Measurements from ENCODE around the gene DAB2IP.

The DAB2IP gene

GRCh38 chr9:121748727-121749423, 97.4 kb downstream of the DAB2IP start:
- no peak for DNase-seq

DNA sequence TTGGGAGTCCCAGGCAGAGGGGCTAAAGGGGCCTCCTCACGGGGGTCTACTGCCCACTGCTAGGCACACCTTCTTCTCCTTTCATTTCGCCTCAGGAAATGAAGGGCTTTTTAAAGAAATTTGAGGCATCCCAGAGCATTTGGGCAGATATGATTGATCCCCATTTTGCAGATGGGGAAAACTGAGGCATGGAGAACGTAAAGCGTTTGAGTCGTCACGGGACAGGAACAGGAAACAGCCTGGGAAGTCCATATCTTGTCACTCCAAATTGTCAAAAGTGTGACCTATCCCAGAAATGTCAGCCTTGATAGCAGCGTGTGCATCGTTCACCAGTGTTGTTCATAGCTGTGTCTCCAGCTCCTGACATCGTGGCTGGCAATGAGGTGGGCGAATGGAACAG, 98.2 kb downstream of the DAB2IP start:
- DNase-seq: no peak

DNA sequence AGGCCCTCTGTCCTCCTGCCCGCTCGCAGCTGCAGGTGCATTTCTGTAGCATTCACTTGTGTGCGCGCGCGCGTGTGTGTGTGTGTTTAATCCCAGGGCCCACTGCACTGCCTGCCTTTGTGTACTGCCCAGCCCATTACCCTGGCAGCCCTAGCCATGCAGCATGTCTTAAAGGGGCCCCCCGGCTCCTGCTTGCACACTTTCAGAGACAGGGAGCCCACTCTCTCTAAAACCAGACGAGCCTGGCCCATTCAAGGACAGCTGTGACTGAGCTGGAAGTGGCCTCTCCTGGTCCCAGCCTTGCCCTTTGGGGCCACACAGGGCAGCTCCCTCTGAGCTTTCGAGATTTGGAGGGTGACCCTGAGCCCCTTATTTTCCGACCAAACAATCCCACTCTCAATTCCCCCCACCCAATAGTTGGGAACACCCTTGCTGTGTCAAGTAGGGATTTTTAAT, 98.9 kb downstream of the DAB2IP start:
- DNase-seq: no peak

- no peak for DNase-seq
These were observed 99.5 kb downstream of the DAB2IP start for GRCh38 chr9:121750715-121751623.

- no peak for DNase-seq
These were observed 100.4 kb downstream of the DAB2IP start for GRCh38 chr9:121751686-121752445.

- no peak for DNase-seq
These were observed 101.5 kb downstream of the DAB2IP start for GRCh38 chr9:121752929-121753328.

- no peak for DNase-seq
These were observed 102.6 kb downstream of the DAB2IP start for GRCh38 chr9:121753802-121754654.

GRCh38 chr9:121754655-121755436, 103.4 kb downstream of the DAB2IP start:
- no peak for DNase-seq

DNA sequence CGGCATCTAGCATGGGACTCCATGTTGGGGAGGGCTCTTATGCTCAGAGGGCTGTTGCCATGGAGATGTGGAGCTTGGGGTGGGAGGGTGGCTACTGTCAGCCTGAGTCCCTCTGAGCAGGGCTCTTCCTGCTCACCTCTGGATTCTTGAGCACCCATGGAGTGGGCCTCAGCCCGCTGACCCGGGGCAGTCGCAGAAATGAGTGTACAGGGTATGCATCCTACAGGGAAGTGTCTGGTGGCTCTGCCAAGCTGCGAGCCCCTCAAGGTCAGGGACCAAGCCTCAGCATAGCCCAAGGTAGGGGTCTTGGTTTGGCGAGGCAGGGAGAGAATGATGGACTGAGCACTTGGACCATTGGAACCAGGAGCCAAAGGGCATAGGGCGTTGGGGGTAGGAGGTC, 104.1 kb downstream of the DAB2IP start:
- no peak for DNase-seq

DNA sequence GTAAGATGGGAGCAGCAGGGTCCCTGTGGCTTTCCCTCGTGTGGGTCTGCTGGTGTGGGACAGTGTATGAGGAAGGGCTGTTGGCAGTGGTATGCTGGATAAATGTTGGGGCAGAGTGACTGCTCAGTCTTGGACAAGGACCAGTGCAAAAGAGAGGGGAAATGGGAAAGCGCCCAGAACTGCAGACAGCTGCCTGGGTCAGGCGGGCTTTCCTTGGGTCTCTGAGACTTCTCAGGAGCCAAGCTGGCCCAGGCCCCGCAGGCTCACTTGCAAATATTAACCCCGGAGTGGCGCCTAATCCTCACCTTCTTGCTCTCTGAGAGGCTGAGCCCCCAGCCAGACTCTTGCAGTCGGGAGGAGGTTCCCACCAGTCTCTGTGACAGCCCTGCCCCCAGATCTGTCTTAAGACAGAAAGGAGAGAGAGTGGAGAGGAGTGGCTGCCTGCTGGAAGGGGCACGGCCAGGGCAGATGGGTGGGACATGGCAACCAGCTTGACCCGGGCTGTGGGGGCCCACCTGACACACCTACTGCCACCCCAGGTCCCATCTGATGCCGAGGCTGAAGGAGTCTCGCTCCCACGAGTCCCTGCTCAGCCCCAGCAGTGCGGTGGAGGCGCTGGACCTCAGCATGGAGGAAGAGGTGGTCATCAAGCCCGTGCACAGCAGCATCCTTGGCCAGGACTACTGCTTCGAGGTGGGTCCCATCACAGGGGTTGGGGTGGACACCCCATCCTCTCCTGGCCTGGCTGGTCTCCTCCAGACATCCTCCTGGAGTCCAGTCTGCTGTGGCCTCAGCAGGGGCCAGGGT, 105.2 kb downstream of the DAB2IP start:
- no peak for DNase-seq

- DNase-seq: no peak
These were observed 105.8 kb downstream of the DAB2IP start for GRCh38 chr9:121757281-121757585.

DNA sequence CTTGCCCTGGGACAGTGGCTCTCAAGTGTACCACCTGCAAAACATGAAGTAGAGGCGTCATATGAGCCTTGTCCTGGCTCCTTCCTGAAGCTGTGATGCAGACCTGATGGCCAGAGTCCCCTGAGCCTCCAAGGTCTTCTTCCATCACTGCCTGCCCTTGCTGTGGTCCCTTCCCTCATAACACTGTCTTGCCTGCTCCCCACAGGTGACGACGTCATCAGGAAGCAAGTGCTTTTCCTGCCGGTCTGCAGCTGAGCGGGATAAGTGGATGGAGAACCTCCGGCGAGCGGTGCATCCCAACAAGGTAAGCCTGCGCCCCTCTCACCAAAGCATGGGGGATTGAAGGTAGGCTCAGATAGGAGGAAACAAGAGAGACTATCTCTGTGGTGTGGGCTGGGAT, 107.3 kb downstream of the DAB2IP start:
- DNase-seq: no peak

GRCh38 chr9:121759996-121760395, 108.6 kb downstream of the DAB2IP start:
- no peak for DNase-seq

GRCh38 chr9:121760571-121760970, 109.1 kb downstream of the DAB2IP start:
- DNase-seq: no peak

DNA sequence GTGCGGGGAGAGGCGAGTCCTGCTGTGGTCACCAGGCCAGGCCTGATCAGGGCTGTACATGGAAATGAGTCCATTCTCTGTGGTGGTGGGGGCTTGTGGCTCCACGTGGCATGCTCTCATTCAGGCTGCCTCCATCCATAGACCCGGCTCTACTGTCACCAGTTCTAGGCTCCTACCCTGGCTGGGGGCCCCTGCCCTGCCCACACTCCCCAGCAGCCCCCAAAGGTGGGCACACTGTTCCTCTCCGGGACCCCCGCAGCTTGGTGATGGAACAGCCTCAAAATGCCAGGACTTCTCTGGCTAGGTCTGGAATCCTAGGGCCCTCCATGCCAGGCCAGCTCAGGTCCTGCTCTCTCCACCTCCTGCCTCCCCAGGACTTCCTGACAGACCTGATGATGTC, 111.7 kb downstream of the DAB2IP start:
- no peak for DNase-seq

DNA sequence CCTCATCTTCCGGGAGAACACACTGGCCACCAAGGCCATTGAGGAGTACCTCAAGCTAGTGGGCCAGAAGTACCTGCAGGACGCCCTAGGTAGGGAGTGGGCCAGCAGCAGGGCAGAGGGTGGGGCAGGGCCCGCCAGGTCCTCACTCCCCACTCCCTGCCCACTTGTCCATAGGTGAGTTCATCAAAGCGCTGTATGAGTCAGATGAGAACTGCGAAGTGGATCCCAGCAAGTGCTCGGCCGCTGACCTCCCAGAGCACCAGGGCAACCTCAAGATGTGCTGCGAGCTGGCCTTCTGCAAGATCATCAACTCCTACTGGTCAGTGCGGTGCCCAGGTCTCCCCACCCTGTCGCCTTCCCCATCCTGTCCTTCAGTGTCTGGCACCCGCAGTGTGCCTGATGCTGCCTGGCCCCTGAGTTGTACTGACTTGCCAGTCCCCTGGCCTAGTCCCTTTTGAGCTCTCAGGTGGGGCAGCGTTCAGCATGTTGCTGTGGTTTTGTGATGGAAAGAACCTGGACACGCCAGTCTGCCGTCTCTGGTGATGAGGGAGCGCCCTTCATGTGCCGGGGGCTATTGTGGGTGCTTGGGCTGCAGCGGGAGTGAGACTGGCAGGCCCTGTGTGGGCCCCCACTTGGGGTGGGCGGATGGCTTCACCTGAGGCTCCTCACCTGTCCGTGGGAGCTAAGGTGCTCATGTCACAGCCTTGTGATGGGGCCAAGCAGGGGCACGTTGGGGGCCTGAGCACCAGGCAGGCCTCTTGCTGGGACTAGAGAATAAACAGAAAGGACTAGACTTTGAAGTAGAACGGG, 112.3 kb downstream of the DAB2IP start:
- DNase-seq: no peak

GRCh38 chr9:121764371-121764730, 112.9 kb downstream of the DAB2IP start:
- no peak for DNase-seq

DNA sequence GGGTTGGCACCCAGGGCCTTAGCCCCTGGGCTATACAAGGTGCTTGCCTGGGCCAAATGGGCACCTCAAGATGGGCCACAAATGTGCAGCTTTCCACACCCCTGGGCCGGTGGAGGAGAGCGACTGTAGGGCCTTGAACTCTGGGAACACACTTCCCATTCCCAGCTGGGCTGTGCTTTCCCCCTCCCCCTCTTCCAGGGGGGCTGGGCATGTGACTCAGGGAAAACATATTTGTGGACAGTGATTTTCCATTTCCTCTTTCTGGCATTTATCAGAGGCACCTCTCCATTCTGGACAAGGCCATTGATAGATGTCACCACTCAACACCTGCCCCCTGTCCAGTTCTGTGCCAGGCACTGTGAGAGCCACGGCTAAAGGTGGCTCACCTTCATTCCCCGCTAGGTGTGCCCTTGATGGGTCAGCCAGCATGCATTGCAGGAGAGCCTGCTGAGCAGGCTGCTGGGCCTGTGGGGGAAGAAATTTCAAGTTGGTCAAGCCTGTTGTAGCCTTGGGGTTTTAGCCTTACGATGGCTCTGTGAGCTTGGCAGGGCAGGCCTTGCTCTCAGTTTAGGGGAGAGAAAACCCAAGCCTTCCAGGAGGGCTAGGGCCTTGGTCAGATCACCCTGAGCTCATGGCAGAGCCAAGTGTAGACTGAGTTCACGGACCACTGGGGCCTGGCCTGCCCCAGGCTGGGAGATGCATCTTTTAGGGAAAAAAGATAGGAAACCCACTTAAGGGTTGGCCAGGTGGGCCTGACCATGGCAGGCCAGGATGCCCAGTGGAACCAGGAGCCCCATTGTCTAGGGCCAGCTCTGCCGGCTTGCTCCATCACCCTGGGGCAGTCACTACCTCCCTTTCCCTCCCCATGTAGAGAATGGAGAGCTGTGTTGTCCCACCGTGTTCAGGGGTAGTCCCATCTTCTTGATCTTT, 113.9 kb downstream of the DAB2IP start:
- no peak for DNase-seq

Measured in CD4-positive, alpha-beta T cell treated with Interferon gamma for 1 hour (primary cell).